ENCODE measurements around the gene ACOX2.
A peak's percentile ranks its signal among the peaks of the same experiment; 100 is the strongest.

Gene ACOX2

GRCh38 chr3:58536501-58537411 is at the start of gene ACOX2:
Gene ACOX2, minus strand, starts transcription at chr3:58537190. Its CDS starts 2,084 bp downstream, at chr3:58535106.
- no peak for DNase-seq

DNA sequence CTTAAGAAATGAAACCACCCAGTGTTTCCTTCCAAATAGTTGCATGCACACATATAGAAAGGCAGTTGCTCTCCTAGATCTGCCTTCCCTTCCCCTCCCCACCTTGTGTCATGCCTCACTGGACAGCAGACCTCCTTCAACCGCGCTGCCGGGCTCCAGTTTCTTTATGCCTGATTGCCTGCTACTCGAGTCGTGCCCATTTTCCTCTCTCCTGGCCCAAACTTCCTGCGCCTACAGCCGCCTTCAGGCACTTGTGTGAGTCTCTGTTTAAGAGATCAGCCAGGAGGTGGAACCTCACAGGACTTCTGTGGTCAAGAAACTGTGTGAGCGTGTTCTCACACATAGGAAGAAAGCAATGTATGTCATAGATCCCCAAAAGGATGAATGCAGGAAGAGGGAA is 49.0 kb upstream of the ACOX2 start:
- no peak for DNase-seq

GRCh38 chr3:58585005-58585786 is 48.2 kb upstream of the ACOX2 start:
- DNase-seq: peak; percentile 45

DNA sequence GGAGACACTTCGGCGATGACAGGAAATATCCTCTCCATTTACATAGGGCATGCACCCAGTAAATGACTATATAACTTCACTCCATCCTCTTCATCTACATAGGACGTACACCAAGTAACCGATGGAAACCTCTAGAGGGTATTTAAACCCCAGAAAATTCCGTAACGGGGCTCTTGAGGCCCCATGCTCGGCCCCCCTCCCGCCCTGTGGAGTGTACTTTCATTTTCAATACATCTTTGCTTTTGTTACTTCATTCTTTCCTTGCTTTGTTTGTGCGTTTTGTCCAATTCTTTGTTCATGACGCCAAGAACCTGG is 47.7 kb upstream of the ACOX2 start:
- DNase-seq: no peak

DNA sequence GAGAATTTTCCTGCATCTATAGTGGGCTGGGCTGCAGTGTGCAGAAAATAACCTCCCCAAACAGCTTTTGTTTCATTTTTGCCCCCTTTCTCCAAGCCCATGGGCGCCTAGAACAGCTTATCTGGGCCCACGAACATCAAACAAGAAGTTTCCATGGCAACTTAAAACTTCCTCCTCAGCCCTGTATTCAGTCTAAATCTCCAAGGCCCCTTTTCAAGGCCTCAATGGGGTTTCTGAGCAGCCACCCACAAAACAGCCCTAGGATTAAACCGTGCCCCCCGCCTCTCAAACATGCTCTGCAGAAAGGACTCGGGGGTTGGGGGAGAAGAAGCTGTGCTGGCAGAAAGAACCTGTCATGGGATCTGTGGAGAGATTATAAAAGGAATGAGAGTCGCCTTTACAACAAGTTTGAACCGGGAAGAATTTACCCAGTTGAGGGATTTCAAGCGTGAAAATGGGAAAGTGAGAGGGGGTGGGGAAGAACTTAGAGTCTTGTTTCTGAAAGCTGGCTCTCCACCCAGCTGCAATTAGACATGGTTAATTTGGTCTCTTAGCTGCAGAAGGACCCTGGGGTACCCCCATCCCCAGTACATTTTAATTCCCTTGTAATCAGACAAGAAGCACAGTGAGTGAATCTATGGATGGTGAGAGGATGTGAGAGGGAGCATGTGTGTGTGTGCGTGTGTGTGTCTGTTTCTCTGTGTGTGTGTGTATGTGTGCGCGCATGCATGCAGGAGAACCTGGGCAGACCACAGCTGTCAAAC is 44.5 kb upstream of the ACOX2 start:
- no peak for DNase-seq

DNA sequence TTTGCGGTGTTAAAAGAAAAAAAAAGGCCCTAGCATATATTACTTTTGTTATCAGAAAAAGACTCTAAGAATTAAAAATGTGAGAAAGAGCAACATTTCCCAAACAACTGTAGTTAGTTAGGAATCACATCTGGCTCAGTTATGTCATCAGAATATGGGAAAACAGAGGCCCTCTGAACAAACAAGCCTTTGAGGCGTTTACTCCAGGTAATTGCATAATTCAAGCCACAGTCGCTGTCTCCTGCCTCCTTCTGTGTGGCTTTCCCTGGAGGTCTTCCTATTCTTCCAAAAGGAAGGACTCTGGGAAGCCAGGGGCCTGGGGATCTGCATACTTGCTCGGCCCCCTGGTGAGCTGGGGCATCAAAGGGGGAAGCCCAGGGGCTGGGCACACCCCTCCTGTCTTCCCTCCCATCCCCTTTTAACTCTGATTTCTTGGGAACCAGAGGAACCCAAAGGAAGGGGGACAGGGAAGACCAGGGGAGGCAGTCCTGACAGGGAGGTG is 43.9 kb upstream of the ACOX2 start:
- no peak for DNase-seq

DNA sequence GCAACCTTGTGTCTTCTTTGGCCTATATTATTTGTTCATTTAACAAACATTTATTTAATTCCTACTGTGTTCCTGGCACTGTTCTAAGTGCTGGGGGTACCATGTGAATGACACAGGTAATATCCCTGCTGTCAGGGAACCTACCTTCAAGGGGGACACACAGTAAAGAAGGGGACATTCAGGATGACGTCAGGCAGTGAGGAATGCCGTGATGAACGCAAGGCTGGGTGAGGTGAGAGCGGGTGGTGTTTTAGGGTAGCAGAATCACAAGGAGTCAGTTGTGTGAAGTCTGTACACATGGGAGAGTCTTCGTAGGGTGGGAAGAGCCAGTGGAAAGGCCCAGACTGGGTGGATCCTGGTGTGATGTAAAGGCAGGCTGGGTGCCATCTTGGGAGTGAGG is 41.9 kb upstream of the ACOX2 start:
- DNase-seq: no peak

DNA sequence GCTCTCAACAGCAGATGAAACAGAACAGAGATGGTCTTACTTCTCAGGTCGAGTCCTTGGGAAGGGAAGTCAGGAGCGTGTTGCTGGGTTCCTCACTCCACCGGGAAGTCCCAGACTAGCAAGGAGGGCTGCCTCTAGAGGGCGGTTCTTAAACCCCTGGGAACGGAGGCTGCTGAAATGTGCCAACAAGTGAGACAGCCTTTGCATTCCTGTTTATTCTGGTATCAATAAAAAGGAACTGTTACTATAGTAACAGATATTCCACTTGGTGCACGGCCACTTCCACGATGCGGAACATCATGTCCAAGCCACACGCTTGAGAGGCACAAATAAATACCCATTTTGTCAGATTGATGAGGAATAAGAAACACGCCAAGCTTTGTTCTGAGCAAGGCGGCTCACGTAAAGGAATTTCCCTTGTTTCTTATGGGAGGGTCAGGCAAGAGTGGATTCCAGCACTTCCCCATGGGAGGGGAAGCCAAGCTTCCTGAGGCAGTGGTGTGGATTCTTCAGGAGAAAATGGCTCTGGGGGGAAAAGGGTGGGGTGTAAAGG is 40.4 kb upstream of the ACOX2 start, which contains the start of gene FAM107A:
Gene FAM107A (minus strand): TSS at position 123 of the 553 bp plus-strand sequence. CDS start 7,531 bp downstream, outside the sequence.
- no peak for DNase-seq

DNA sequence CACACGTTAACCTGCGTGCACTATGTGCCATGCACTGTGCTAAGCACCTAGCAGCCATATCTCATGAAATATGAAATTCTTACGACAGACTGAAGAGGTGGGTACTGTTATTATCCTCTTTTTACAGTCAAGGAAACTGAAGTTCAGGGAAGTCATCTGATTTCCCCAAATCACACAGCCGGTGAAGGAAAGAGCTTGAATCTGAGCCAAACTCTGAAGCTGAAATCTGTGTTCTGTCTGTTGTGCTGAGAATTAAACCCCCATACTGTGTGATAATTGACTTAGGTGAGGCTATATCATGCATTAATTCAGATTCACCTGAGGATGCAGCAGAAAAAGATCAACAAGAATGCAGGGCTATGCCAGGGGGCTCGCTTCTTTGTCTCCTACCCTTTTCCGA is 39.7 kb upstream of the ACOX2 start:
- no peak for DNase-seq

DNA sequence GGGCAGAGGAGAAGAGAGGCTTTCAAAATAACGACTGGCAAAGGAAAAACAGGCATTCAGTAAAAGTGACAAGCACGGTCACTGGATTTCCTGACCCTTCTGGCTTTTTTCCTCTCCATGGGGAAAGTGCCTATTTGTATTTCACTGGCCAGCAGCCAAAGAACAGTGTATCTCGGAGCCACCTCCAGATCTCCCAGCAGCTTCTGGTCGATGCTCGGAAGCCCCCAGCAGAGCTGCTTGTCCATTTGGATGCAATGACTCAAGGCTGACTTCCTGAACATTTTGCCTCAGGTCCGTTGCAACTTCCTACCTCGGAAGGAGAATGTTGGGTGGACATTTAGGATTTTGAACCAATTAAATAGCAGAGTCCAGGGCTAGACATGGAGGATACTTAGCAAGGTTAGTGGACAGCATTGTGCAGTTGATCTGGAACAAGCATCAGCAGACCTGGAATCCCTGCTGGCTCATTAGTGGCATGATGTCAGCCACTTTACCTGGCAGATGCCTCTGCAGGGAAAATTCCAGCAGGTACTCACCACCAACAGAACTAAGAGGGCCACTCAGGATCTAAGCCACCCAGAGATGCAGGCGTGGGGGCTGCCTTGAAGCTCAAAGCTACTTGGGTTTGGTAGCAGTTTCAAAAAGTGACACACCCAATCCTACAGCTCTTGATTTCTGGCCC is 39.1 kb upstream of the ACOX2 start:
- no peak for DNase-seq

- DNase-seq: no peak
These were observed 37.7 kb upstream of the ACOX2 start for GRCh38 chr3:58574682-58575081.

- no peak for DNase-seq
These were observed 37.1 kb upstream of the ACOX2 start for GRCh38 chr3:58574106-58574505.

DNA sequence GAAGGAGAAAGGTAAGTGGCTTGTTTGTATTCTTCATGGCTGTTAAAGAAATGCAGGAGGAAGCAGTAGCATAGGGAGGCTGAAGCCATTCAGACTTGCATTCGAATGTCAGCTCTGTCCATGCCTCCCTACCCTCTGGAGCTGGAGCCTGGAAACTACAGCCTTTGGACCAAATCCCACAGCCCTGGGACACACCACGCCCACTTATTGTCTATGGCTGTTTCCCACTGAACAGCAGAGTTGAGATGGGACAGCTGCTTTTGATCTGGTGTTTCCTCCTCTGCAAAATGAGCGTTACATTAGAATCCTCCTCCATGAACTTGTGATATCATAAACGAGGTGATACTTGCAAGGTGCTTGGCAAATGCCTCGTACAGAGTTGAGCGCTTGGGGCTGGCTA is 36.6 kb upstream of the ACOX2 start:
- no peak for DNase-seq

- DNase-seq: no peak
These were observed 35.7 kb upstream of the ACOX2 start for GRCh38 chr3:58572634-58573230.

GRCh38 chr3:58572013-58572633 is 35.1 kb upstream of the ACOX2 start:
- DNase-seq: no peak

- no peak for DNase-seq
These were observed 33.9 kb upstream of the ACOX2 start for GRCh38 chr3:58570851-58571250.

DNA sequence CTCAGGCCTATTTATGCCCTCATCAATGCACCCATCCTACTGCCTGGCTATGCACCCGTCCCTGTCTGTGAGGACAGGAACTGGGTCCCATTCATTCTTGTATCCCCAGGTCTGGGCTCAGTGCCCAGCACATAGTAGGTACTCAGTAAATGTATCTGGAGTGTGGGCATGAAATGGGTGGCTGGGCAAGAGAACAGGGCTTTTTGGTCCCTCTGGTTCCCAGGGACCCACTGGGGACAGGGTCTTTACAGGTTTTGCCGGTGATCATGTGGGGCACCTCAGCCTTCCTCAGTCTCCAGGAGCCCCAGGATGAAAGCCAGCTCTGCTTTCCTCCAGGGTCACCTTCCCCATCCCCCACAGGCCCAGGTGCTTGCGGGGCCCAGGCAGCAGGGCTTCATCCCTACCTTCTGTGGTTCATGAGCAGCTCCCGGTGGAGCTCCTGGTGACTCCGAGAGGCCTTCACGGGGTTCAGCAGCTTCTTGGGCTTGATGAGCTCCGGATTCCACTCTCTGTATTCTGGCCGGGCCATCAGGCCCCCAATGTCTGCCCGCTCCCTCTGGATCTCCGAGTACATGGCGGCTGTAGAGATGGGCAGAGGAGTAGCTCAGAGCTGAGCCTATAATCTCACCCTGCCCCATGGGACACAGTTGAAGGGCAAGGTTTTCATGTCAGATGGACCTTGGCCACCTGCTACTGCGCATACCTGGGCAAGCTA is 32.5 kb upstream of the ACOX2 start:
- DNase-seq: no peak

DNA sequence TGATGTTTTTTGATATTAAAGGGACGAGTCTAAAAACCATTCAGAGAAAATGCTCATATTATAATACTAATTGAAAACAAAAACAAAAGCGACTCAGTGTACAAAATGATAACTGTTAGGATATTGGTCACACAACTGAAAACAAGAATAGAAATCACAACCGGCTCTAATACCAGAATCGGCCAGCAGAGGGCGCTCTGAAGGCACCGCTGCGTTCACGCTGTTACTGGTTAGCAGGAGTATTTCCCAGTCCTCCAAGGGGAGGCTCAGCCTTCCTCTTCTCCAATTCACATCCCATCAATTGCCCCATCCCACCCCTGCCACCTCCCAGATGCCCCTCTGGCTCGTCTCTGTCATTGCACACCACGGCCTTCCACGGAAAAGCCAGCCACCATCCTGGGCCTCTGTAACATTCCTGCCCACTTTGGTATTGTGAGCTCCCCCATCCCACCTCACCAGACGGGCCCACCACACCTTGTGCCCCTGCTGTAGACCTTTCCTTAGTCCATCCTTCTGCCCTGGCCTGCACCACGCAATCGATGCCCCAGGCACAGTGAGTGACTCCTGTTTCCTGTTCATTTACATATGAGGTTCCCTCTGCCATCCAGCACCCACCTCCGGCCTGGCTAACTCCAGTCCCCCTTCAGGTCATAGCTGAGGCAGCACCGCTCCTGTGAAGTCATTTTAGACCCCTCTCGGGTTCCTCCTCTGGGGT is 31.7 kb upstream of the ACOX2 start:
- DNase-seq: peak; percentile 76

GRCh38 chr3:58567251-58567515 is 30.2 kb upstream of the ACOX2 start:
- no peak for DNase-seq

Data from stimulated activated CD4-positive, alpha-beta T cell treated with anti-CD3 and anti-CD28 coated beads, Interleukin-12 subunit alpha, Interleukin-12 subunit beta, amount 100 ng/mL, for 4 hours (primary cell).